IgD-negative memory B cell (primary cell): Measurements from ENCODE around the gene DSTN. TPM values are rescaled to one million over a fixed set of nuclear protein-coding genes. Genes with fewer than 3 reads are reported as not detected.
A peak's percentile ranks its signal among the peaks of the same experiment; 100 is the strongest.

Source experiments
- H3K27ac Mint-ChIP-seq, 3 donors: one replicate each; pipeline ENCODE4 v1.8.0; 2020 to 2022; ENCODE audit warnings: mild to moderate bottlenecking in 3 of 3, mixed read lengths in 3 of 3, moderate library complexity in 1 of 3
- H3K27me3 Mint-ChIP-seq: one replicate; pipeline ENCODE4 v1.8.0; 2021; ENCODE audit warnings: mixed read lengths
- H3K36me3 Mint-ChIP-seq: one replicate; pipeline ENCODE4 v1.8.0; 2020; ENCODE audit warnings: mild to moderate bottlenecking, mixed read lengths
- H3K4me1 Mint-ChIP-seq, 3 donors: one replicate each; pipeline ENCODE4 v1.8.0; 2020 to 2022; ENCODE audit warnings: mixed read lengths in 3 of 3, mild to moderate bottlenecking in 1 of 3
- H3K4me3 Mint-ChIP-seq, 4 donors: one replicate each; pipeline ENCODE4 v1.8.0; 2020 to 2022; ENCODE audit warnings: mild to moderate bottlenecking in 4 of 4, mixed read lengths in 4 of 4, moderate library complexity in 3 of 4
- H3K9me3 Mint-ChIP-seq, 3 donors: one replicate each; pipeline ENCODE4 v1.8.0; 2020 to 2021; ENCODE audit warnings: mixed read lengths in 3 of 3, mild to moderate bottlenecking in 1 of 3
- polyA plus RNA-seq: library from polyadenylated mRNA; unstranded; fragments of 300-500 nt; fragmentation: Illumina TruSeq; gene quantifications from one replicate; pipeline ENCODE4 v1.2.3, GENCODE V29; 2021

The DSTN gene
- polyA plus RNA-seq, 1 donor from 2014 or later, result 32.1 TPM

DNA sequence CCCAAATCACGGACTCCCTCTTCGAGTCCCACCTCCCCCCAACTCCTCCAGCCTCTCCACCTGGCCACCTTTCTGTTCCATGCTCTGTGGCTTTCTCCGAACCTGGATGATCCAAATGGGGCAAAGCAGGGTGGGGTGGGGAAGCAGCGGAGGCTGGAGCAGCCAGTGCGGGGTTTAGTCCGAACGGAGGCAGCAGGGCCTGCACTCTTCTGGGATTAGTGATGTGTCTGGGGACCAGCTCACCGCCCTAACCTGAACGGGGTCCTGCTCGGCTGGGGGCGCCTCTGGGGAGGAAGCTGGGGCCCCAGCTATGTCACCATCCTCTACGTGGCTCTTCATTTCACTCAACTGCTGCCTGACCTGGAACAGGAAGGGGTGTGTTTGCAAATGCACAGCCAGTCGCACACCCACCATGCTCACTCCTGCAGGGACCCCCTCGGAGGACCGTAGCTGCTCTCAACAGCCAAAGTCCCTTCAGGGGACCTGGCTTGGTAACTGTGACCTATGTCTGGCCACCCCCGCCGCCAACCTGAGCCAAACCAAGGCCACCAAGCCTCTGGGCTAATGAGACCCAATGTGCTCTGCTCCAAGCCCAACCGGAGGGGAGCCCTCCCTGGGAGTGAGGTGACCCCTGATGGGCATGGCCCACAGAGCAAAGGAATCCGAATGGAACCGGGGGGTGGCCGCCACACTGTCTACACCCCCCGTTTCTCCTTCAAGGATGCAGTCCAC lies 46.8 kb downstream of the DSTN start:
- H3K4me1 Mint-ChIP-seq, result peaks cover 0 to 1% (median 0%) of the 10 kb centered on the region in 3 donors
- H3K9me3 Mint-ChIP-seq, result no peaks in the 10 kb centered on the region
- no peaks in the 10 kb centered on the region for H3K27me3 Mint-ChIP-seq
- no peak overlapping the region for H3K27ac Mint-ChIP-seq
- H3K4me3 Mint-ChIP-seq, result no peak overlapping the region
- peaks cover 5% of the 10 kb centered on the region for H3K36me3 Mint-ChIP-seq

DNA sequence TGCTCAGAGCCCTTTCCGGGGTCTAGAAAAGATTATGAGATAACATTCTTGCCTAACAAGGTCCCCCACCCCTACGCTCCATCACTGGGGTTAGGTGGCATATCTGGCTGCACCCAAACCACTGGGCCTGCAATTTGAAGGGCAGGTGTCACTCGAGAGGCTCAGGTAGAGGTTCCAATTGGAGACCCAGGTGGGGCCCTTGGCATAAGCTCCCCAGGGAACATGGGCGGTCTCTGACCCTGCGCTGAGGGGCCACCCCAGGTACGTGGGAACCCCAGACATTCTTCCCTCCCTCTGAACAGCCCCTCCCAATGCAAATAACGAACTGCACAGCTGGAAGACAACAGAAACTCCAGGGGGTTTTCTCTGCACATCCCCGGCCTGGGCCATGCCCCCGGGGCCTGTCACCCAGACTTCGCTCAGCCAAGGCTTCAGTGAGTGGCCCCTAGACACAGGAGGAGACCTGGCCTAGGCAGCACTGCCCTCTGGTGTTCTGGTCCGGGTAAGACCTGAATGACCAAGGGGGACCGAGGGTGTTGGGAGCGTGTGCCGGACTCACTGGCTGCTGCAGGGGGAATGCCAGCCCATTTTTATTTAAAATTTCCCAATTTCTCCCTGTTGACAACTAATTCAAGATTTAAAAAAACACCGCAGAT lies 47.5 kb downstream of the DSTN start:
- Mint-ChIP-seq H3K27me3 (no peaks in the 10 kb centered on the region), H3K27ac (no peak overlapping the region), H3K36me3 (peaks cover 5% of the 10 kb centered on the region), H3K9me3 (no peaks in the 10 kb centered on the region), H3K4me3 (no peak overlapping the region), H3K4me1 (peaks cover 0 to under 1% (median 0%) of the 10 kb centered on the region in 3 donors)

DNA sequence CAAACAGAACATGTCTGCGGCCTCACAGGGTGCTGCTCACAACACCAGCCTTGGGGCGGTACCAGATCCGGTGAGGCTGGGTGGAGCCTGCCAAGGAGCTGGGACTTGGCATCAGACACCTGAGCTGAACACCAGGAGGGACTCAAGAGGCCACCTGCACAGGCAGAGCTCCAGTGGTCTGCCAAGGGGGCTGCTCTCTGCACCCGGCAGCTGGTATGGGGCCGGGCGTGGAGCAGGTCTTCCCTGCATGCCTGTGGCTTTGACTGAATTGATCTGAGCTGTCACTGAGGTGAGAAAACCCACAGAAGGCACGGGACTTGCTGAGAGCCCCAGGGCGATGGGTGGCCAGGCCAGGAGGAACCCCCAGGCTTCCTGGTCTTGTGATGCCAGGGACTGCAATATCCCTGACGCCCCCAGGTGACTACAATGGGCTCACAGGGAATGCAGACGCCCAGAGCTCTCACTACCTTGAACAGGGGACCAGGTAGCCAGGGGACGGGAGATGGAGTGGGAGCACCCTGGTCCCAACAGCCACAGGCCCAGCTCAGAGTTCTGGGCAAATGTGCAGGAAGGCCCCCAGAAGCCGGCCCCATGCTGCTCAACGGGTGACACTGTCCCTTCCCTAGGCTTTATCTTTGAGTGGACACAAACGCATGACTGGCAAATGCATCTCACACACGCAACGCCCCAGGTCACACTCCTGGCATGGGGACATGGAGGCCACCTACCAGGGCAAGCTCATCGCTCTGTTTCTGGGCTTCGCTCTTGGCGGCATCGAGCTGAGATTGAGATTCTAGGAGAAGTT lies 48.2 kb downstream of the DSTN start:
- Mint-ChIP-seq H3K9me3 (no peaks in the 10 kb centered on the region), H3K36me3 (peaks cover 5% of the 10 kb centered on the region), H3K4me1 (peaks cover 0 to 1% (median 0%) of the 10 kb centered on the region in 3 donors), H3K27me3 (no peaks in the 10 kb centered on the region), H3K4me3 (no peak overlapping the region), H3K27ac (peak overlapping the region in 1 of 3 donors; percentile 59)

DNA sequence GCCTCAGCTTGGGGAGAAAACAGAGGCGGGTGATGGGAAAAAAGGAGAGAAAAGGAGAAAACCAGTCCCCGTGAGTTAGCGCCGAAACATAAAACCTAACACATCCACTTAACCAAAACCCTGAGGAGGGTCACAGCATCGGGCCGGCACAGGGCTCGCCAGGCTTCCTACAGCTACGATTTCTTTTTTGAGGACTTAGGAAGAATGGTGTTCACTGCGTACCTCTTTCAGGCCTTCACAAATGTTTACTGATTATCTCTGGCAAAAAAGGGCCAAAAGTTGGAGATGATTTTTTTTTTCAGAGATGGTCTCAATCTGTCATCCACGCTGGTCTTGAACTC lies 48.8 kb downstream of the DSTN start:
- Mint-ChIP-seq H3K27me3 (no peaks in the 10 kb centered on the region), H3K4me3 (peak overlapping the region in 1 of 4 donors; percentile 12), H3K36me3 (peaks cover 7% of the 10 kb centered on the region), H3K9me3 (no peaks in the 10 kb centered on the region), H3K27ac (peak overlapping the region in 1 of 3 donors; percentile 59), H3K4me1 (peaks cover 0 to 1% (median 0%) of the 10 kb centered on the region in 3 donors)

DNA sequence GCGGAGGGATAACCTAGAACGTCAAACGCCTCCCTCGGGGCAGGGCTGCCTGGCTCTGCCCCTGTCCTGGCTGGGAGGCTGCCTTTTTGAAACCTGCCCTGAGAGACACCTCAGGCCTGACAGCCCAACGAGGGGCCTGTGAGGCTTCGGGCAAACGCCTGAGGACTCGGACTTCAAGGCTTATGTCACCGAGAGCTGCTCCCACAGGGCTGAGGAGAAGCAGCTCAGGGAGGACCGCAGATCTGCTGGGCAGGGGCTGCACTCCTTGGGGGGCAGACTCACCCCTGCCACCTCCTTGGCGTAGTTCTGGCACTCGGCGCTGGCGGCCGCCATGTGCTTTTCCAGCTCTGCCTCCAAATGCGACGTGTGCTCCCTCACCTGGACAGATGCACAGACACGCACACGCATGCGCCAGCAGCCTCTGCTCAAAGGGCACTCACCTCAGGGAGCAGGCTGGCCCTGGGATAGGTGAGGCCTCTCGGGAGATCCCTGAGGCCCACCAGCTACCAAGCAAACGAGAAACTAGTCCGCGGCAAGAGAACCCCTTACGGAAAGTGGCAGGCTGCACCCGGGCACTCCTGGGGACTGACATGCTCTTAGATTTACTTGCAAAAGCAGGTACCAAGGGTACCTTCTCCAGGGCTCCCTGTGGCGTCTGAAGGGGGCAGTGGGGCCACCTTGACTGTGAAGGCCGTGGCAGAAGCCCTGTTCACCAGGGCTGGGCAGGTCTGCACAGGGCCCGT lies 49.6 kb downstream of the DSTN start:
- H3K4me1 Mint-ChIP-seq, result peaks cover 0 to 1% (median 0%) of the 10 kb centered on the region in 3 donors

DNA sequence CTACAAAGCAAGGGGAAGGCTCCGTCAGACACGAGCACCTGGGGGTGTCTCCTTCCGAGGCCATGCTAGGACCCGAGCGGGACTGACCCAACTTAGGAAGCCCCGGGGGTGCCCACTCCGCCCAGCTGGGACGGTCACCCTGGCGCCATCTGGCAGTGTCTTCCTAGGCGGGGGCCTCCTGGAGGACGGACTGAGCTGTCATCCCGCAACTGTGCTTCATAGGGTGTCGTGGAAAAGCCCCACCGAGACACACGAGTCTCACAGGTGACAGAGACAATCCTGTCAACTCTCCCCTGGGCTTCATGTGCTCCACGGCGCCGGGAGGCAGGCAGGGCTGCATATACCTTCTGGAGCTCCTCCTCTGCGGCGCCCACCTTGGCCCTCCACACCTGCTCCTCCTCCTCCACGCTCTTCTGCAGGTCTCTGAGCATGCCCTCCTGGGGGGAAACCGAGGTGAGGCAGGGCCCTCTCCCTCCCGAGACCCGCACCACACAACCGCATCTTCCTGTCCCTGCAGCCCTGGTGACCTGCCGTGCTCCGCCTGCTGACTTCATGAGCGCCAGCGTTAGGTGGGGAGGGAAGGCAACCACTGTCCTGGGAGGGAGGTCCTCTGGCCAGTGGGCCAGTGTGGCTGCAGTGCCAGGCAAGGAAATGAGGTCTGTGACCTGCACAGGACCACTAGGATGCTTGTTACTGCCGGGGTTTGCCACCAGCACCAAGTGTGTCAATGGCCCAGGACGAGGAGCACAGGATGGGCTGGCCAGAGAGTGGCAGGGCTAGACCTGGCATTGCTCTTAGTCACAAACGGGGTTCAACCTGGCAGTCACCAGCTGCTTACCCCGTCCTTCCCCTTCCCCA lies 50.7 kb downstream of the DSTN start:
- Mint-ChIP-seq H3K27ac (no peak overlapping the region), H3K4me1 (peaks cover 0 to 1% (median 0%) of the 10 kb centered on the region in 3 donors), H3K27me3 (no peaks in the 10 kb centered on the region), H3K4me3 (no peak overlapping the region), H3K36me3 (peaks cover 7% of the 10 kb centered on the region), H3K9me3 (no peaks in the 10 kb centered on the region)

More for the DNA sequence above, 49.6 kb downstream of the DSTN start:
- H3K27me3 Mint-ChIP-seq, result no peaks in the 10 kb centered on the region
- peaks cover 7% of the 10 kb centered on the region for H3K36me3 Mint-ChIP-seq
- H3K4me3 Mint-ChIP-seq, result no peak overlapping the region
- H3K9me3 Mint-ChIP-seq, result no peaks in the 10 kb centered on the region
- no peak overlapping the region for H3K27ac Mint-ChIP-seq

DNA sequence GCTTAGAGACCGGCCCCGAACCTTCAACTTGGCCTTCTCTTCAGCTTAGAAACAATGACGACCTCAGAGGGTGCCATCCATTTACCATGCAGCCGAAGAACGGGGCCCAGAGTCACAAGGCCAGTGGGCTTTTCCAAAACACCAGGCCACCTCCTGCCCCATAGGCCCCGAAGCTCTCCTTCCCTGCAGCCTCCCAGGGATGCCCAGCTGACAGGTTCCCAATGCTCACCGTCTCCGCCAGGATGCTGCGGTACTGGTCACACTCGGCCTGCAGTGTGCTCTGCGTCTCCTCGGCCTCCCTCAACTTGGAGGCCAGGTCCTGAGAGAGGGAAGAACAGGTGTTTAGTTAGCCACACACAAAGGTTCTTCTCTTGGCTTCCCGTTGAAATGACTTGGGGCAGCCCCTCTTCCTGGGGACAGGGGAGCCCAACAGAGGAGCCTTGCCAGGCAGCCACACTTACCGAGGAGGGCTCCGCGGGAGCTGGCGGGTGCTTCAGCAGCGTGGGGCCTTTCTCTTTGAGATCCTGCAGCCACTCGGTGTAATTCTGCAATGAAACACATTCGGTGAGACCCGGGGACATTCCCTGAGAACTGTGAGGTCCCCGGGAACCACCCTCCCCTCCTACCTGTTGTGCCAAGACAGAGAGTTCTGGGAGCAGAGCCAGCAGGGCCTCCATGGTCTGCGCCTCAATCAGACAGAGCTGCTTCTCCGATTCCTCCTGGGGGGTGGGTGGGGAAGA lies 51.5 kb downstream of the DSTN start:
- peaks cover 0 to 1% (median 0%) of the 10 kb centered on the region in 3 donors for H3K4me1 Mint-ChIP-seq
- H3K9me3 Mint-ChIP-seq, result no peaks in the 10 kb centered on the region
- peaks cover 10% of the 10 kb centered on the region for H3K36me3 Mint-ChIP-seq
- H3K27me3 Mint-ChIP-seq, result no peaks in the 10 kb centered on the region
- no peak overlapping the region for H3K4me3 Mint-ChIP-seq
- no peak overlapping the region for H3K27ac Mint-ChIP-seq

DNA sequence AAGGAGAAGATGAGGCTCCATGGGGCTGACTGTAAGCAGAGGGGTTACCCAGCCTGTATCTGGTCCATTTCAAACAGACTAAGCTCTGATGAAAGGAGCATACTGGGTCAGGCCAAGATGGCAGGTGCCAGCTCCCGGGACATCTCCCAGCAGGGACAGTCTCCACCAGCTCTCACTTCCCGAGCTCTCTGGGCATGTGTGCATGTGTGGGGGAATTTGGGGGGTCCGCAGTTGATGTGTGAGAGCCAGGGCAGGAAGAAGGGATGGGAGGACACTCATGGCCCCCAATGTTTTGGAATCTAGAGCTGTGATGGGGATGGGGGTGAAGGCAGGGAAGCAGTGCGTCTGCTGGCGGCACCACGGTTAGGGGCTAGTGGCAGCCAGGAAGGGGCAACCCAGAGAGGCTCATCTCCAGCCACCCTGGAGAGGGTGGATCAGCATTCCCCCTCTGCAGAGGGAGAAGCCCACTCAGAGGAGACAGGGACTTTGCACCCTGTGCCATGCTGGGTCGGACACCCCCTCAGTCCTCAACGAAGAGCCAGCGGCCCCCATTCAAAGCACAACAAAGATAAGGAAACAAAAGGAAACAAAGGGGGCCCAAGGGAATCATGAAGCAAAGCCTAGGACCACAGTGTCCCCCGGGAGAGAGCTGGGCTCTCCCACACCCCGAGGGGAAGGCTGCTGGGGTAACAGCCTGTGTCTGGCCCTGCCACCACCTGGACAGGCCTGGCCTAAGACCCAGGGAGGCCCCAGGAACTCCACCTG lies 52.4 kb downstream of the DSTN start:
- H3K4me3 Mint-ChIP-seq, result no peak overlapping the region
- H3K27ac Mint-ChIP-seq, result no peak overlapping the region
- peaks cover 0 to 1% (median 0%) of the 10 kb centered on the region in 3 donors for H3K4me1 Mint-ChIP-seq
- H3K36me3 Mint-ChIP-seq, result peaks cover 10% of the 10 kb centered on the region
- no peaks in the 10 kb centered on the region for H3K9me3 Mint-ChIP-seq
- H3K27me3 Mint-ChIP-seq, result no peaks in the 10 kb centered on the region

DNA sequence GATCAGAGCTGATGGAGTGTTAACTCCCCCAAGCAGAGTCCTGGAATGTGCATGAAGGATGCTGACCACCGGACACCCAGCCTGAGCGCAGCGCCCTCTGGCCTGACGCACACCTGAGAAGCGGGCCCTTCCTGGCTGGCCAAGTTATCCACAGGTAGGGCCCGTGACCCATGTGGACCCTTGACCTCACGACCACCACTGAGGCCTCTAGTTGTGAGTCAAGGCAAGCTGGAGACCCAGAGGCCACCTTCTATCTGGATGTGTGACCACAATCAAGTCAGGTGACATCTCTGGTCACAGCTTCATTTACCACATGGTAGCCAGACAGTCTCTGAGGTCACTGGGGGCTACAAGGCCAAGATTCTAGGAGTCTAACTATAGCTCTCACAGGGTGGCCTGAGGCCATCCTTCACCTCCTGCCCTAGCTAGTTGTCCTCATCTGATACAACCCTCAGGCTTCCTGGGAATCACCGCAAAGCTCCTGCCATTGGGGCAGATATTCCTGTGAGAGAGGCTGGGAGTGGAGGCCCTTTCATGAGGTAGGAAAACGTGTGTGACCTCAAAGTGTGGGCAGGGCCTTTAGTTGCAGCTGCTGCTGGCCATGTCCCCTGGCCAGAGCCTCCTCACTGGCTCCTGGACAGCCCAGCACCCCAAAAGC lies 53.1 kb downstream of the DSTN start:
- Mint-ChIP-seq H3K27ac (no peak overlapping the region), H3K36me3 (peaks cover 11% of the 10 kb centered on the region), H3K9me3 (no peaks in the 10 kb centered on the region), H3K4me3 (no peak overlapping the region), H3K4me1 (peaks cover 0 to 1% (median 0%) of the 10 kb centered on the region in 3 donors), H3K27me3 (no peaks in the 10 kb centered on the region)

DNA sequence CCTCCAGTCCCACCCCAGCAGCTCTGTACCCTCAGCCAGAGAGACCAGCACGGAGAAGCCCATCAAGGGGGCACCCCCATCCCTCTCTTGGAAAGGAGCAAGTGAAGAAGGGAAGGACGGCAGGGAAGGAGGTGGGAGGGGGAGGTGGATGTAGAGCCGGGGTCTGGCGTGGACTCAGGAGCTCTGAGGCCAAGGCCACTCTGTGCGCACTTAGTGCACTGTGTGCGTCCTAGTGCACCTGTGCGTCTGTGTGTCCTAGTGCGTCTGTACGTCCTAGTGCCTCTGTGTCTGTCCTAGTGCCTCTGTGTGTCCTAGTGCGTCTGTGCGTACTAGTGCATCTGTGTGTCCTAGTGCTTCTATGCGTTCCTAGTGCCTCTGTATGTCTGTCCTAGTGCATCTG lies 54.2 kb downstream of the DSTN start:
- Mint-ChIP-seq H3K4me3 (no peak overlapping the region), H3K9me3 (no peaks in the 10 kb centered on the region), H3K4me1 (peaks cover 0 to 1% (median 0%) of the 10 kb centered on the region in 3 donors), H3K27ac (no peak overlapping the region), H3K27me3 (no peaks in the 10 kb centered on the region), H3K36me3 (peaks cover 15% of the 10 kb centered on the region)

DNA sequence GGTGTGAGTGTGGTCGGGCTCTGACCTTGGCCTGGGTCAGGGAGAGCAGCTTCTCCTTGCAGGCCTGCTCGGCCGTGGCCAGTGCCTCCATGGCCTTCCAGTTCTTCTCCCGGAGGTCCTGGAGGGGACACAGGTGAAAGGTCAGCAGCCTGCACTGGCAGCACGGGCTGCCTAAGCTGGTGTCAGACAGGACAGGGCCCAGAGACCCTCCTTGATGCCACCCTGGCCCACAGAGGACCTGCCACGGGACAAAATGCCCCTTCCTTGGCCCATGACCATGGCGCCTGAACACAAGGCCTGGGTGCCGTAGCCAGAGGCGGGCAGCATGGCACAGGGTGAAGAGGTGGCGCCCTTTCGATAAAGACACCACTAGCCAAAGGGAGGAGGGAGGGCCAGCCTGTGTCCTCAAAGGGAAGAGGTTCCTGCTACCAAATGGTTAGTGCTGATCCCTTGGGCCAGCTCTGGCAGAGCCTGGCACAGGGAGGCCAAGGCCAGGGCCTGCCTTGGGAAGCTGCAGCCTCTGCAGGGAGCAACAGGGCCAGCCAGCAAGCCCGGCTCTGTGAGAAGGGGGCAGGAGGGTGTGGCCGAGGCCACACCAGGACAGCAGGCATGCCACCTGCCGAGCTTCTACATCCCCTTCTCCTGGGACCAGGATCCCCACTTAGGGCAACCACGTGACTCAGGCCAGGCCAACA lies 54.8 kb downstream of the DSTN start:
- Mint-ChIP-seq H3K27ac (no peak overlapping the region), H3K36me3 (peaks cover 14% of the 10 kb centered on the region)

More for the DNA sequence above, 54.8 kb downstream of the DSTN start:
- H3K27me3 Mint-ChIP-seq, result no peaks in the 10 kb centered on the region
- H3K4me3 Mint-ChIP-seq, result no peak overlapping the region
- no peaks in the 10 kb centered on the region for H3K9me3 Mint-ChIP-seq
- peaks cover 0 to 1% (median 0%) of the 10 kb centered on the region in 3 donors for H3K4me1 Mint-ChIP-seq
